GM18517 (cell line): ENCODE measurements around the gene DCUN1D2.
"Not testable (repeated sequence)": the region's sequence is repeated elsewhere in the genome, so short reads cannot be mapped to it uniquely, and the experiment has no call there.

Source experiments
- ATAC-seq: cut with Tn5 transposase; IDR thresholded peaks from one replicate; pipeline ENCODE4 v1.9.1; 2021; ENCODE audit warnings: mild to moderate bottlenecking, moderate library complexity; ENCODE audit not compliant: unreplicated experiment

Gene DCUN1D2

GRCh38 chr13:113491982-113492381 is 1.5 kb upstream of the DCUN1D2 start:
- ATAC-seq: no peak

- no peak for ATAC-seq
Measured at GRCh38 chr13:113491418-113491883, 940 bp upstream of the DCUN1D2 start.

GRCh38 chr13:113489549-113490495 is 689 bp downstream of the DCUN1D2 start:
- peak; percentile 13 for ATAC-seq

GRCh38 chr13:113489171-113489548 is 1.4 kb downstream of the DCUN1D2 start:
- no peak for ATAC-seq

- no peak for ATAC-seq
Measured at GRCh38 chr13:113488283-113488682, 2.2 kb downstream of the DCUN1D2 start.

GRCh38 chr13:113486698-113487097 is 3.8 kb downstream of the DCUN1D2 start:
- ATAC-seq: no peak

GRCh38 chr13:113485545-113485944 is 5.0 kb downstream of the DCUN1D2 start:
- ATAC-seq: no peak

- ATAC-seq: no peak
Measured at GRCh38 chr13:113483504-113484293, 6.8 kb downstream of the DCUN1D2 start.

- no peak for ATAC-seq
Measured at GRCh38 chr13:113483081-113483480, 7.4 kb downstream of the DCUN1D2 start.

GRCh38 chr13:113479179-113479578 is 11.3 kb downstream of the DCUN1D2 start:
- no peak for ATAC-seq

- no peak for ATAC-seq
Measured at GRCh38 chr13:113477724-113478123, 12.8 kb downstream of the DCUN1D2 start.

- no peak for ATAC-seq
Measured at GRCh38 chr13:113476811-113477210, 13.7 kb downstream of the DCUN1D2 start.

GRCh38 chr13:113475911-113476310 is 14.6 kb downstream of the DCUN1D2 start:
- no peak for ATAC-seq

- no peak for ATAC-seq
Measured at GRCh38 chr13:113475280-113475679, 15.2 kb downstream of the DCUN1D2 start.

GRCh38 chr13:113474179-113474578 is 16.3 kb downstream of the DCUN1D2 start:
- no peak for ATAC-seq

GRCh38 chr13:113472355-113473025 is 18.0 kb downstream of the DCUN1D2 start:
- ATAC-seq: no peak

GRCh38 chr13:113471844-113472243 is 18.7 kb downstream of the DCUN1D2 start:
- no peak for ATAC-seq

- not testable (repeated sequence) for ATAC-seq
Measured at GRCh38 chr13:113470635-113471163, 19.8 kb downstream of the DCUN1D2 start.

- ATAC-seq: no peak
Measured at GRCh38 chr13:113470073-113470472, 20.4 kb downstream of the DCUN1D2 start.

- no peak for ATAC-seq
Measured at GRCh38 chr13:113469582-113469981, 20.9 kb downstream of the DCUN1D2 start.
